Measurements from ENCODE around the gene MGAM2. TPM values are rescaled to one million over a fixed set of nuclear protein-coding genes. Genes with fewer than 3 reads are reported as not detected.
"Not testable (repeated sequence)": the region's sequence is repeated elsewhere in the genome, so short reads cannot be mapped to it uniquely, and the experiment has no call there.

Gene MGAM2
- total RNA-seq, 1 donor from 2014 or later, result not detected

DNA sequence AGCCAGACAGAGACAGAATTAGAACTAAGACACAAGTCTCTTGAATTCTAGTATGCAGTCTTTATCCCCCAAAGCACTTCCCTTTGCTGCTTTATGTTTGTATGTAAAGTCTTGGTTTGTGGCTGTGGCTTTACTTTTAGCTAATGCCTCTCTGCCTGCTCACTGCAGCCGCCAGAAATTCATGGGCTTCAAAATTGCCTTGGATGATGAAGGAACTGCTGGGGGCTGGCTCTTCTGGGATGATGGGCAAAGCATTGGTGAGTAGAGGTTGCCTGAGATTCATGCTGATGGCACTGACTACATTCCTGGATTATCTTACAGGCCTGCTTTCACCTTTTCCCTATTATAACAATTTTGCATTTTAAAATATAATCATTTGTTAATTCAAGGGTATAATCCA lies 10.9 kb upstream of the MGAM2 start:
- TF ChIP-seq, protein P1, sequence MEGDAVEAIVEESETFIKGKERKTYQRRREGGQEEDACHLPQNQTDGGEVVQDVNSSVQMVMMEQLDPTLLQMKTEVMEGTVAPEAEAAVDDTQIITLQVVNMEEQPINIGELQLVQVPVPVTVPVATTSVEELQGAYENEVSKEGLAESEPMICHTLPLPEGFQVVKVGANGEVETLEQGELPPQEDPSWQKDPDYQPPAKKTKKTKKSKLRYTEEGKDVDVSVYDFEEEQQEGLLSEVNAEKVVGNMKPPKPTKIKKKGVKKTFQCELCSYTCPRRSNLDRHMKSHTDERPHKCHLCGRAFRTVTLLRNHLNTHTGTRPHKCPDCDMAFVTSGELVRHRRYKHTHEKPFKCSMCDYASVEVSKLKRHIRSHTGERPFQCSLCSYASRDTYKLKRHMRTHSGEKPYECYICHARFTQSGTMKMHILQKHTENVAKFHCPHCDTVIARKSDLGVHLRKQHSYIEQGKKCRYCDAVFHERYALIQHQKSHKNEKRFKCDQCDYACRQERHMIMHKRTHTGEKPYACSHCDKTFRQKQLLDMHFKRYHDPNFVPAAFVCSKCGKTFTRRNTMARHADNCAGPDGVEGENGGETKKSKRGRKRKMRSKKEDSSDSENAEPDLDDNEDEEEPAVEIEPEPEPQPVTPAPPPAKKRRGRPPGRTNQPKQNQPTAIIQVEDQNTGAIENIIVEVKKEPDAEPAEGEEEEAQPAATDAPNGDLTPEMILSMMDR (conservative IDR thresholded peaks at IDR 0.05; ENCODE audit: low read depth, low read length), result no peak
- DNase-seq (ENCODE audit: low read depth), result no peak
- H3K4me3 ChIP-seq (ENCODE audit: low read depth, low read length), result no peak overlapping the region

GRCh38 chr7:142101794-142102193 lies 9.7 kb upstream of the MGAM2 start:
- H3K4me3 ChIP-seq (ENCODE audit: low read depth, low read length); DNase-seq (ENCODE audit: low read depth): not testable (repeated sequence)

- no peak for DNase-seq (ENCODE audit: low read depth)
- TF ChIP-seq, protein P1 (conservative IDR thresholded peaks at IDR 0.05; ENCODE audit: low read depth, low read length), result no peak
- H3K4me3 ChIP-seq (ENCODE audit: low read depth, low read length), result no peak overlapping the region
Measured at GRCh38 chr7:142104550-142105527, 6.7 kb upstream of the MGAM2 start.

GRCh38 chr7:142108728-142109505 lies 2.6 kb upstream of the MGAM2 start:
- H3K4me3 ChIP-seq (ENCODE audit: low read depth, low read length), result no peak overlapping the region
- DNase-seq (ENCODE audit: low read depth), result no peak
- TF ChIP-seq, protein P1 (conservative IDR thresholded peaks at IDR 0.05; ENCODE audit: low read depth, low read length), result no peak

- TF ChIP-seq, protein P1 (conservative IDR thresholded peaks at IDR 0.05; ENCODE audit: low read depth, low read length), result no peak
- H3K4me3 ChIP-seq (ENCODE audit: low read depth, low read length), result no peak overlapping the region
- DNase-seq (ENCODE audit: low read depth), result no peak
Measured at GRCh38 chr7:142110098-142110497, 1.4 kb upstream of the MGAM2 start.

- H3K4me3 ChIP-seq (ENCODE audit: low read depth, low read length), result no peak overlapping the region
- no peak for DNase-seq (ENCODE audit: low read depth)
- TF ChIP-seq, protein P1 (conservative IDR thresholded peaks at IDR 0.05; ENCODE audit: low read depth, low read length), result no peak
Measured at GRCh38 chr7:142110638-142111037, 880 bp upstream of the MGAM2 start.

GRCh38 chr7:142112086-142112485 lies 568 bp downstream of the MGAM2 start:
- DNase-seq (ENCODE audit: low read depth), result no peak
- no peak overlapping the region for H3K4me3 ChIP-seq (ENCODE audit: low read depth, low read length)
- TF ChIP-seq, protein P1 (conservative IDR thresholded peaks at IDR 0.05; ENCODE audit: low read depth, low read length), result no peak
